Brain pericyte (primary cell): Measurements from ENCODE around the gene DROSHA.

Experiments used
- DNase-seq: peaks from one replicate; pipeline ENCODE4 v3.0.0-alpha.2; 2012; ENCODE audit warnings: low read depth, low spot score

The DROSHA gene

DNA sequence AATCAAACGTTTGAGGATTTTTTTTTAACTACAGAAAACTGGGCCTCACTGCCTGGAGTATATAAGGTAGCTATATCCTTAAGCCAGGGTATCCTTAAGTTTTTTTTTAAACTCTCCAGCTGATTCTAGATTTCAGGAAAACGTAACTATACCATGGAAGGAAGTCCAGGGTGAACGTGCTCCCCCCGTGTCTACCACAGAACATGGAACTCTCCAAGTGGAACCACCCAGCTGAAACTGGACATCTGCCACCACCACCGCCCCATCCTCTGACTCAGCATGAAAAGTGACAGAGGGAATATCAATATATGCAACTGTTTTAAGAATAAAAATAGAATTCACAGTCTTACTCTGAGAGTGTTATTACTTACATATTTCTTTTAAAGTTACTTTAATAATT, 61.3 kb downstream of the DROSHA start:
- no peak for DNase-seq

DNA sequence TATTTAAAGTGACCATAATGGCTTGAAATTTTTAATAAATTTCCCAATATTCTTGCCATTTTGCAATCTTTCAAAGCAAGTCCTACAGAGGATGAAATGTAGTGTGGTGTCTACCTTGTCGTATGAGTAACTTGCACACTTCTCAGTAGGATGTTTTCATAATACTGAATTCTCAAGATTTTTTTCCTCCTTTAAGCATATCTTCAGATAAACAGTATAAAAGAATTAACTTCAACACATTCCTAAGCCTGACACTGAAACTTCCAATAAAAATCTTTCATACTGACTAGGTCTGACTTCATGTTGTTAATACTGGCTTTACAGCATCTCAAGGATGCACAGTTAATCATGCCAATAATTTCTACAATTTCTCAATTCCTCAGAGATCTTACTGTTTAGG, 62.0 kb downstream of the DROSHA start:
- DNase-seq, result no peak

DNA sequence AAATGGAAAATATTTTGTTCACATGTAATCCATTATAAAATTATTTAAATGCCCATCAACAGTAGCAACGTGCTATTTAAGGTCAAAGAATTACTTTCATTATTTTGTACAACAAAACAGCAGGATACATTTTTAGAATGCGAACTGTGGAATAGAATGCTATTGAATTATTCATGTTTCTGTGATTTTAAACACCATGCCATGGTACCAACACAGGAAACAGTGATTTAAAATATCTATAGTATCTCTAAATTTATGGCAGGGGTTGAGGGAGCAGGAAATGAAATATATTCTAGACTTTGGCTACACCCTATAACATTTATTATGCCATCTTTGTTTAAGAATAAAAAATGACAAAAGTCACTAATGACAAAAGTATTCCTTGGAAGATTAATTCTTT, 62.4 kb downstream of the DROSHA start:
- no peak for DNase-seq

DNA sequence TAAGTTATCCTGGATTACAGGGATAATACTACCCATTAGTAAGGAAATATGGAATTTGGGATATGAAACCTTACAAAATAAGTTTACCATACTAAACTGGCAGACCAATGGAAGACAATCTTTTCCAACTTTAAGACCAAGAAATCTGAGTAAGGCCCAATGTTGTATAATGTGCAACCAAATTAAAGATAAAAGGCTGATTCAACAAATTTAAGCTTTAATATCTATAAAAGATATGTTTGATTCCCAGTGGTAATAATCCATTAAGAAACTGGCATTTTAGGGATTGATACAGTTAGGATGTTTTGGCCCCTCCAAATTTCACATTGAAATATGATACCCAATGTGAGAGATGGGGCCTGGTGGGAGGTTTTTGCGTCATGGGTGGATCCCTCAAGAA, 66.6 kb downstream of the DROSHA start:
- no peak for DNase-seq

DNA sequence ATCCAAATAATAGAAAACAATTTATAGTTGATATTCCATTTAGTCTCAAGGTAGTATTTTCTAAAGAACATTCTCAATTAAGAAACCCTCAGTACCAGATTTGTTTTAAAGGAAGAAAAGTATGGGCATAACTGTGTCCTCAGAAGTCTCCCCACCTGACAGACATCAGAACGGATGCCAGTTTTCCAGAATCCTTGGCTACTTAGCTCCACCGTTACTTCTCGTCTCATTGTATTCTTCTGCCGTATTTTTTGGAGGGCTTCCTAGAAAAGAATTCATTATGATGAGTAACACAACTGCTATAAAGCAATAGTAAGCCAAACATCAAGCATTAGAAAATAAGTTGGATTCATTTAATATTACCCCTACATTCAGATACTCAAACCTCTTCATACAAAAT, 67.8 kb downstream of the DROSHA start:
- no peak for DNase-seq

DNA sequence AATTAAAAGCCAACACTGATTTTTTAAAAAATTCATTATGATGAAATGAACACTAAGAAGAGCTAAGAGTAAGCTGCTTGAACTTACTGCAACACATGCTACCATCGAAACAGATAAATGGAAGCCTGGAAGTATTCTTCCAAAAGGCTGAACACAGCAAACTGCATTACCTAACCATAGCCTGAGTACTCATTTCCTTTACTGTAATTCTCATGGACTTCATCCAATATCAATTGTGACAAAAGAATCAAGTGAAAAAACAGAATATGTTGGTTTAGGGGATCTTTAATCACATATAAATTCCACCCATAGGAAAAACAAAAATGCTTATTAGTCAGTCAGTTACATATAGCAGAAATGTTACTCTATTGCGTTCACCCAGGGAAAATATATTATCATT, 68.5 kb downstream of the DROSHA start:
- DNase-seq, result no peak

DNA sequence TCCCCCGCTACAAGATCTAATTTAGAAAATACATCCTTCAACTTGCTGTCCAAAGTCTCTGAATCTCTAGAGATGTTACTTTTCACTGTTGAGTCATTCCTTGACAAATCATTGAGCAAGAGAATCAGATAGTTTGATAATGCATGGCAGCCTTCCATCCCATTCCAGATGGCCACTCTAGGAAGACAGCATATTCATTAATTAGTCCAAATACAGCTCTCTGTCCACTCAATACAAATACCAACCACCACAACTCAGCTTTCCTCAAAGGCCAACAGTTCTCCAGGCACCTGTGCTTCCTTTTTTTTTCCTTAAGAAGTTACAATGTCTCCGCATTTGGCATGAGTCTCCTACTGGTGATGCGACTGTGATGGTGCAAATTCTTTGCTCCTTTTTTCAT, 72.3 kb downstream of the DROSHA start:
- DNase-seq, result no peak

DNA sequence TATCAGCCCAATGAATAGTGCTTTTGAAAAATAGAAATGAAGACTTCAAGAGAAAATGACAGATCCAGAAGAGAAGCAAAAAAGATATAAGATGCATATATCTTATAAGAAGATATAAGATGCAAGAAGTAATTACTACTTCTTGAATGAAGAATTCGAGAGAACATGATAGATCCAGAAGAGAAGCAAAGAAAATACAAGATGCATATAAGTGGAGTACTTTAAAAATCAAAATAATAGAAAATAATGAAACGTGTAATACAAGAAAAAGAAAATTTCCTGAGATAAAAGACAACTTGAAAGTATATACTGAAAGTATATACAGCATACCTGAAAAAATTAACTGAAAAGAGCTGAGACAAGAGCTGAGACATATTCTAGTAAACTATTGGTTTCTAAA, 76.7 kb downstream of the DROSHA start:
- DNase-seq, result no peak

DNA sequence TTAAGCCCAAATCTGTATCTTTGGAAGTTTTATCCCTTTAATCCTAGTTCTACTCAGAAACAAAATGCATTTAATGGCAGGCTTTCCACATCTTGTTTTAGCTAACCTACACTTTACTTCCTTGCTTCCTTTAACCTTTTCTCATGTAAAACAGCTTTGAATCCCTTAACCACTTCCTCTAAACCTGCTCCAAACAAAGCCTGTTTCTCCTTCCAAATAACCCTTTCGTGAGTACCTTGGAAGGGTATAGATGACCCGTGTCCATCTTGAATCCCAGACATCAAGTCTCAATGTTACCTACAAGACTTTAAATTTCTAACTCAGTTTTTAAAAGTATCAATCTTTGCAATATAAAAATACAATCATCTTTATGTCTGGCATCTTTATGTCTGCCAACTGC, 78.4 kb downstream of the DROSHA start:
- no peak for DNase-seq

DNA sequence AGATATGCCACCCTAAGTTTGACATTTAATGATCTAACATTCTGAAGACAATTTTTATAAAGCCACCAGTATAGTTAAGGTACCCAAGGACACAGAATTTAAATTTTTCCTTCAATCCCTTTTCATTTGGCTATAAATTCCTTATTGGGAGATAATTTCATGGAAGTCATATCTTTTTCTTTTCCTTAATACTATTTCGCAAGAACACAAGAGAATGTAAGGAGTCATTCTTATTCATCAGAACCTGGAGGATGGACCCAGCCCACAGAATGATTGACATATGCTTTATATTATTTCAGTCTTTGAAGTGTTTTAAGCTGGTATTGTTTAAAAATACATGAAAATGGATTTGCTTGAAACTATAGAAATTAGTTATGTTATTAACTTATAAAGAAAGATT, 79.6 kb downstream of the DROSHA start:
- no peak for DNase-seq

DNA sequence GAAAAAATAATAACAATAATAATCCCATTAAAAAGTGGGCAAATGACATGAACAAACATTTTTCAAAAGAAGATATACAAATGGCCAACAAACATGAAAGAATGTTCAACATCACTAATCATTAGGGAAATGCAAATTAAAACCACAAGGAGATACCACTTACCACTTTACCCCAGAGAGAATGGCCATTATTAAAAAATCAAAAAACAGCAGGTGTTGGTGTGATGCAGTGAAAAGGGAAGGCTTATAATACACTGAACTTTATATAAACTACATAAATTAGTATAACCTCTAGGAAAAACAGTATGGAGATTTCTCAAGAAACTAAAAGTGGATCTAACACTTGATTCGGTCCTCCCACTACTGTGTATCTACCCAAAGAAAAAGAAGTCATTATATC, 81.9 kb downstream of the DROSHA start:
- DNase-seq, result no peak

DNA sequence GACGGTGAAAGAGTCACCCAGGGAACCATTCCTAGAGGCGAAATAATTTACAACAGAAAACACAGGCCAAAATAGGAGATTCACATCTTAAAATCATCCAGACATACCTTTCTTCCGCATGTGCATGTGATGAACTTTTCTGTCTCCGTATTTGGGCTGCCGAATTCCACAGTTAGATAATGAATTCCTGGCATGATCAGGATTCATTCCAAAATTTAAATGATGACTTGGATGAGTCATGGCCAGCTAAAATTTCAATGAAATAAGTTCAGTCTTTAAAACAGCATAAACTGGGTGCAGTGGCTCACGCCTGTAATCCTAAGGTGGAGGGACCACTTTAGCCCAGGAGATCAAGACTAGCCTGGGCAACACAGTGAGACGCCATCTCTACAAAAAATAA, 82.7 kb downstream of the DROSHA start:
- no peak for DNase-seq

DNA sequence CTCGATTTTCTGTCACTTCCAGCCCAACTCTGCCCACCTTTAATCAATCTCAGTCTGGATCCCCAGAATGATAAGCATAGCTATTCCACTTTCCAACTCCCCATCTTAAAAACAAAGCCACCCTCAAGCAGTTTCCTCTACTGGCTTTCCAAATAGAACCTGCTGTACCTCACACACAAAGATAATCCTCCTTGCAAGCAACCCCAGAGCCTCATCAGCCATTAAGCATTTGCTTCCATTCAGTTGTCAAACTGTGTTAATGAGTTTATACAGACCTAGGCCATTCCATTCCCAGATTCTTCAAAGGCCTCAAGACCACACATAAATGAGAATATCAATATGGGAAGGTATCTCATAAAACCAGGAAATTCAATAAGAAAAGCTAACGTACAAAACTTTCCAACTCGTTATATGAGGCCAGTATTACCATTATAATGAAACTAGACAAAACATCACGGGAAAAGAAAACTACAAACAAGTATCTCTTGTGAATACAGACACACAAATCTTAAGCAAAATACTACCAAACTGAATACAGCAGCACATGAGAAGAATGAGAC, 86.8 kb downstream of the DROSHA start:
- no peak for DNase-seq

DNA sequence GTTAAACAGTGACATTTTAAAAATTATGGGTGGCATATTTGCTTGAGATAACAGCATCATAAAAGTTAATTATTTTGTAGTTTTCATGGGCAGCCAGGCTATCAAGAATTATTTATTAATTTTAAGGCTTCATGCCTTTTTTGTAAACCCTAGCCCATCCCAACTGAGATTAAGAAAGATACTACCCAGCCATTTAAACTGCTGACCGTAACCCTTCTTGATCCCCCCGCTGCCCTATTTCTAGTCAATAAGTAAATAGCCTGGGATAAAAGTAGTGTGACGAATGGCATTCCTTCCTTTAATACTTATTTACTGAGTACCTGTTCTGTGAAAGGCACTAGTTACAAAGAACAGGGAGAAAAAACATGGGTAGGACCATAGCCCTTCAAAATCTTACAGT, 88.3 kb downstream of the DROSHA start:
- DNase-seq, result no peak

DNA sequence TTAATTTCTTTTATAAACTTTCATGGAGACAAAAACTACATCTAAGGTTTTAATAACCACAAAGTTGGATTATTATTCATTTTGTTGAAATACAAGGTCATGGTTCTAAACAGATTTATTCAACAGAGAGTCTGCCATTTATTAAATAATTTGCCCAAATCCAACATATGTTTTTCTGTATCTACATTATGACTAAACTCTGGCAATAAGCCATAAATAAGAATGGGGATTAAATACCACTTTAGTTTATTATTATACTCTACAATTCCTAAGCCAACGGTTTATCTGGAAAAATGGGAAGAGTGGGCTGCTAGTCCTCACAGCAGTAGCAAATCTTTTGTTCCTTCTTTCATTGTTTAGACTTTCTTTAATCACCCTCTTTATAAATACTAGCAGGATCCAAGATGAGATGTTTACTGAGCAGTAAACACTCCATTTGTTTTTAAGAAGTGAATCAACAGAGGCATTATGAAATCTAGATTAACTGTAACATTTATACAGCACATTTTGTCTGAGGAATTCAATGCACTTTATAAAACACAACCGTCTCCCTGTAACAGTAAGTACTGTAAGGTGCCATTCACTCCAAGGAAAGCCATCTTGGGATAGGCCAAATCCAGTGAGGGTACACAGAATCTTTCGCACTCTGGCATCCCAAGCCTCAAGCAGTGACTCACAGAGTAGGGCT, 89.7 kb downstream of the DROSHA start:
- DNase-seq, result no peak

DNA sequence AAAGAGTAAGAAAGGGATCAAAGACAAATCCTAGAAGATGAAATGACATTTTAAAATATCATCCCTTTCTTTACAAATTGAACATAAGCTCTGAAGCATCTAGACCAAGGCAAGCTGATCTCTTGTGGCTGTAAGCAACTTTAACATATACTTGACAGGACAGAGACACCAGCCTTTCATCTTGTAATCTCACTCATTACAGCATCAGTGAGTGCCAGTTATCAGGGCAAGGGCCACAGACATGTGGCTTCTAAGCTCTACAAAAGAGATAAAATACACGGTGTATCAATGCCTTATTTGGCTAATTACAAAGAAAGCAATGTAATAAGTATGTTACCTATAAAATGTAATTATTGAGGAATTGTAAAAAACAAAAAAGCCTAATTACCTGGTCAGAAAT, 95.0 kb downstream of the DROSHA start:
- no peak for DNase-seq

DNA sequence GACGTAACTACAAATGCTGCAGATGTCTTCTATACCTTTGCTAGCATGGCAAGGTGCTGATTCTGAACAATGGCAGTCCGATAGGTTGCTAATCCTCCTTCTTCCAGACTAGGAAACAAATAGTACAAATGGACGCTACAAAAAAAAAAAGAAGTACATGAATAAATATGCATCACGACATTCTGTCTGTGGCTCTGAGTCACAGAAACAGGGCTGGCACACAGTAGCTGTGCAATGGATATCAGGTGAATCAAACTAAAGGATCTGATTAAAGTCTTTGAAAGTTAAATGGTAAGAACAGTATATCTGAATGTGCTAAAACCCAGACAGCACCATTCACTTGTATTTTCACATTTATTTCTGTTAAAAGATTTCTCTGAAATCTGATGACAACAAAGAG, 96.2 kb downstream of the DROSHA start:
- DNase-seq, result no peak

DNA sequence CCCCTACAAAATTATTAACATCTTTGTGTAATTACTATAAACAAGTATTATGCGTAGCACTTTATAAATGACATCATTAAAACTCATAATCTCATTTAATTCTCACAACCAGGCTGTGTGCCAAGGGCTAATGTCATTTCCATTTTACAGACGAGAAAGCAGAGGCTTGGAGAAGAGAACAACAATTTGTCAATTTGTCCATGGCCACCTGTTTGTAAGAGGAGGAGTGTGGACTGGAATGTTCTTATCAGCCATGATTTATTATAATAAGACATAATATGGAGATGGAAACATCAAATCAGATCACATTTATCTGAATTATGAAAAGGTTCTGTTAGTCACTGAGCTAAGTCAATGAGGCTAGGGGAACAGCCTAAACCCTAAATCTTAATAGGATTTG, 97.0 kb downstream of the DROSHA start:
- DNase-seq, result no peak

DNA sequence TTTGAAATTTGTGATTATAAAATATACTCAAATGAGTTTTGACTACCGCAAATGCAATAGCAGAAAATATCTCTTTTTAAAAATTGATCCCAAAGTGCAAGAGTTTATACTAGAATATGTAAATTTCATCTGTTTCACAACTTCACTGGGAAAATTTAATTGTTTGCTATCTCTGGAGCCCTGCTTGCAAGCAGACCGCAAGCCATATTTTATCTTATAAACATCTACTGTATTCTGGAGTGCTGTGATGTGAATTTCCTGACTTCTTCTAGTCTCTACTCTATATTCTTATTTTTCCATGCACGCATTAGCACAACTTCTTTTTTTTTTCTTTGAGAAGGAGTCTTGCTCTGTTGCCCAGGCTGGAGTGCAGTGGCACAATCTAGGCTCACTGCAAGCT, 98.7 kb downstream of the DROSHA start:
- no peak for DNase-seq

DNA sequence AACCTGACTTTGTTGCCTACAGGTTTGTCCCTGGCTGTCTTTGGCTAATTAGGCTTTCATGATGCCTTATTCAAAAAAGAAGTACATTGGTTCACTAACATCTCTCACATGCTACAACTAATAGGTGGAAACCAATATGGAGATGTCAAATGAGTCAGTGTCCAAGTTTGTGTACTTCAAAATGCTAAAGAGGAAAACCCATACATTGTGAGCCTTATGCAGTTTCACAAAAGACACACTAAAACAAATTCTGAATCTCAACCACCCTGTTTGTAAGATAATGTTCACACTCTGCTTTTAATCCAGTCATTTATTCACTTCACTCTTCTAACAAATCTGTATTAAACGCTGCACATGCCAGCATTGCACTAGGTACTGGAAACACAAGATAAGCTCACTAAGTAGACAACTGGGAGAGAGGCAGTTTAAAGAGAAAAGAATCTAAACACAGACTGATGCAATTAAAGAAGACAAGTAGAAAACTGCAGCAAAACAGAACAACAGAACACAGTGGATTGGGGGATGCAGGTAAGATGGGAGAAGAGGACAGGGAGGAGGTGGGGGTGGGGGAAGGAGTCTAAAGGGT, 104.1 kb downstream of the DROSHA start:
- no peak for DNase-seq

DNA sequence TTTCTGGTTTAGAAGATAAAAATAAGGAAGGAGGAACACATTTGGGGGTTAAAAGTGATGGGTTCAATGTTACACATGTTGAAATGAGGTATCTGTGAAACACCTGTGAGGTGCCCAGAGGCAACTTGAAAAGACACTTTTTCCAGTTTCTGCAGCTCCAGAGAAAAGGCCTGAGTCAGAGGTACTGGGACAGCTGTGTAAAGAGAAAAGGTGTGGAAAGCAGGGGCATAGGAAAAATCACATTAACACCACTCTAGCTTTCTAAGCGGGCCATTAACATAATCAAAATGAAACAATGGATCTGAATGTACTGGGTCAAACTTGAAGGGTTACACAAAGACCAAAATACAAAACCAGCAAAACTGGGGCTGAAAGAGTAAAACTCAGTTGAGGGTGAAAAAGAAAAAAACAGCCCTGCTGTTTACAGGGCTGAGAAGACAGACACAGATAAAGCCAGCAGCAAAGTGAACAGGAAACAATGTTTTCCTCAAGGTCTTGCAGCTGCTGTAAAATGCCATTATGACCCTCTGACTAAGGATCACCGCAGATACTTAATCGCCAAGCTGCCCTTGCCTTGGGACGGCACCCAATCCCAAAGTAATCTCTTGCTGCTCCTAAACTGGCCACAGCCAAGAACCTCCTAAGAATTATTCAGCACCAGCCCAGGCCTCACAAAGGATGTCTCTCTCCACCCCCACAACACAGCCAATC, 104.7 kb downstream of the DROSHA start:
- no peak for DNase-seq

DNA sequence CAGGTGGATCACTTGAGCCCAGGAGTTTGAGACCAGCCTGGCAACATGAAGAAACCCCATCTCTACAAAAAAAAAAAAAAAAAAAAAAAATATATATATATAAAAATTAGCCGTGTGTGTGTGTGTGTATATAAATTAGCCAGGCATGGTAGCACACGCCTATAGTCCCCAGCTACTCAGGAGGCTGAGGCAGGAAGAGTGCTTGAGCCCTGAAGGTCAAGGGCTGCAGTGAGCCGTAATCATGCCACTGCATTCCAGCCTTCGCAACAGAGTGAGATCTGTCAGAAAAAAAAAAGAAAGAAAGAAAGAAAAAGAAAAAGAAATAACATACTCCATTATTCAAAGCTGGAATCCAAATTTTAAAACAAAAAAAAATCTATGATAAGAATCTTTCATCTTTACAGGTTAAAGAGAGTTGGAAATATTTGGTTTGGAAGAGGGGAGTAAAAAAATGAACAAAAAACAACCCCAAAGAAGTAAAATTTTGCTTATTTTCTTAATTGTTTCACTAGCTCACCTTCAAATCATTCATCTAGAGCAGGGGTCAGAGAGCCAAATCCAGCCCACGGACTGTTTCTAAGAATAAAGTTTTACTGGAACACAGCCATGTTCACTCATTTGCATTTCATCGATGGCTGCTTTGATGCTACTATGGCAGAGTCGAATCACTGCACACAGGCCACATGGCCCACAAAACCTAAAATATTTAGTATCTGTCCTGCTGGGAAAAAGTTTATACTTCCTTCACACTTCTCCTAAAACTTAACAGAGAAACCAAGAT, 109.9 kb downstream of the DROSHA start:
- no peak for DNase-seq
